ENCODE data around the gene RBM19.
A peak's percentile ranks its signal among the peaks of the same experiment; 100 is the strongest.

The RBM19 gene

DNA sequence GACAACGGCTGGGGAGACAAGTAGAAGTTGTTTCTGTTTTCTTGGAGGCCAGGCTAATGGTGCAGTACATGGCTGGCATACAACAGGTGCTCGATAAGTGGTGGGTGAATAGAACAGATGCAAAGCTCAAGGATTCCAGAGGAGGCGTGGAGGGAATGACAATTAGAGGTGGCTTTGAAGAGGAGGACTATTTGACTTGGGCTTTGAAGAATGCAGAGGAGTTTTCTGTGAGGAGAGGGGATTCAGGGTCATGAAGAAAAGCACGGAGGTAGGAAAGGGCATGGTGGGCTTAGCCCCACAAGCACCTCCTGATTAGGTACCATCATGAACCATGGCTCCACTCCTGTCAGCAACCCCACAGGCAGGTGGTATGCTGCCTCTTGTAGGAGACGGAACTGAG, 142.3 kb downstream of the RBM19 start:
- TF ChIP-seq, protein P1, sequence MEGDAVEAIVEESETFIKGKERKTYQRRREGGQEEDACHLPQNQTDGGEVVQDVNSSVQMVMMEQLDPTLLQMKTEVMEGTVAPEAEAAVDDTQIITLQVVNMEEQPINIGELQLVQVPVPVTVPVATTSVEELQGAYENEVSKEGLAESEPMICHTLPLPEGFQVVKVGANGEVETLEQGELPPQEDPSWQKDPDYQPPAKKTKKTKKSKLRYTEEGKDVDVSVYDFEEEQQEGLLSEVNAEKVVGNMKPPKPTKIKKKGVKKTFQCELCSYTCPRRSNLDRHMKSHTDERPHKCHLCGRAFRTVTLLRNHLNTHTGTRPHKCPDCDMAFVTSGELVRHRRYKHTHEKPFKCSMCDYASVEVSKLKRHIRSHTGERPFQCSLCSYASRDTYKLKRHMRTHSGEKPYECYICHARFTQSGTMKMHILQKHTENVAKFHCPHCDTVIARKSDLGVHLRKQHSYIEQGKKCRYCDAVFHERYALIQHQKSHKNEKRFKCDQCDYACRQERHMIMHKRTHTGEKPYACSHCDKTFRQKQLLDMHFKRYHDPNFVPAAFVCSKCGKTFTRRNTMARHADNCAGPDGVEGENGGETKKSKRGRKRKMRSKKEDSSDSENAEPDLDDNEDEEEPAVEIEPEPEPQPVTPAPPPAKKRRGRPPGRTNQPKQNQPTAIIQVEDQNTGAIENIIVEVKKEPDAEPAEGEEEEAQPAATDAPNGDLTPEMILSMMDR (conservative IDR thresholded peaks at IDR 0.05), result no peak
- no peak overlapping the region for H3K27ac ChIP-seq

DNA sequence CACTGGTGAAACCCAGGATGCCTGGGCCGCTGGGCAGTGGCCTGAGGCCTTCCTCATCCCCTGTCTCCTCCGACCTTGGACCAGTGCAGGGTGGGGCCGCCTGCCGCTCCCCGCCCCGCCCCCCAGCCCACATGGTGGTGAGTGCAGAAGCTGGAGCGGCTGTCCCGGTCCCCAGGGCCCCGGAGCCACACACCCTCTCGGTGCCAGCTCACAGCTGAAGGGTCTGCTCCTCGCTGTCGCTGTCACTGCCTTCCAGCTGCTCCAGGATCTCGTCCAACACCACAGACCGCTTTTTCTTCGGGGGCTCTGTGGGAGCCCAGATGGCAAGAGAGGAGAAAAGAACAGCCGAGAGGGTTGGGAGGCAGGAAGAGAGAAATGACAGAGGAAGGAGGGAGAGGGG, 143.1 kb downstream of the RBM19 start:
- no peak overlapping the region for H3K27ac ChIP-seq
- TF ChIP-seq, protein P1 (conservative IDR thresholded peaks at IDR 0.05), result no peak

DNA sequence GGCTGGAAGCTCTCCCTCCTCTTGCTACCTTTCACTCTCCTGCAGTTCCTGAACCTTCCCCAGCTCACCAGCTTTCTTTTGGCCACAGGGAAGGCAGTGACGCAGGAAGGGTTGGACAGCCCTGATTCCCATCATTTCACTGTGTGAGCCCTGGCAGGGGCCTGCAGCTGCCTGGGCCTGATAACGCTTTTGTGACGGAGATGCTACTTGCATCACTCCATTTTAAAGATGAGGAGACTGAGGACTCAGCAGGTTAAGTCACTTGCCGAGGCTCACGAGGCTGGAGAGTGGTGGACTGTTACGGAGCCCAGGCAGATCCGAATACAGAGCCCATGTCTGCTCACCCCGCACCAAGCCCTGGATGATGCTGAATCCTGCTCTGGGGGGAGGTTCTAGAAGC, 145.3 kb downstream of the RBM19 start:
- no peak overlapping the region for H3K27ac ChIP-seq
- TF ChIP-seq, protein P1 (conservative IDR thresholded peaks at IDR 0.05), result no peak

DNA sequence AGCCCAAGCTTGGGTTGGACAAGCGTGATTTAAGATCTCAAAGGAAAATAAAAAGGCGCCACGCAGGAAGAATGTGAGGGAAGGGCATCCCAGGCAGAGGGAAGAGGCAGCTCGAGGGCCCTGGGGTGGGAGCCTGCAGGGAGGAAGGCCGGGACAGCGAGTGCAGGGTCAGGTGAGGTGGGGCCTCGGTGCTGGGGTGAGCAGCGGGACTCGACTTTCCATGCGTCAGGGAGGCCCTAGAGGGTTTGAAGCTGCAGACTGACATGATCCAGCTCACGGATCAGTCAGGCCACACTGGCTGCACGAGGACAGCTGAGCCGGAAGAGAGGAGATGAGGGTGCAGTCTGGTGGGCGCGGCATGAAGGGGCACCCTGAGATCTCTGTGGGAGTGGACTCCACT, 145.8 kb downstream of the RBM19 start:
- H3K27ac ChIP-seq, result no peak overlapping the region
- TF ChIP-seq, protein P1 (conservative IDR thresholded peaks at IDR 0.05), result no peak

DNA sequence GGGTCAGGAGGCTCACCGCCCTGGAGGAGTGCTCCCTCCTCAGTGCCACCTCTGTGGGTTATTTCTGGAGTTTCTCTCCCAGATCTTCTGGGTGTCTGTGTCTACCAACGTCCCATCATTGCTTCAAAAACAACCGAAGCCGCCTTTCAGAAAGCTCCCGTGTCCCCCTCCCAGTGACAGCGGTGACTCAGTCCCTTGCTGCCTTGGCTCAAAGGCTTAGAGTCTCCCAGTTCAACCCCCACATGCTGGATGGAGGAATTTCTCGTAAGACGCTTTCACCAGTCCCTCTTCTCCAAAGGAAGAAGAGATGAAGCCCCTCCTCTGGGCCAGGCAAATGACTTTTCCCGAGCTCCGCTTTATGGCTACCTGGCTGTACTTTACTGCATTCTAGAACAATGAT, 146.6 kb downstream of the RBM19 start:
- TF ChIP-seq, protein P1 (conservative IDR thresholded peaks at IDR 0.05), result no peak
- H3K27ac ChIP-seq, result no peak overlapping the region

DNA sequence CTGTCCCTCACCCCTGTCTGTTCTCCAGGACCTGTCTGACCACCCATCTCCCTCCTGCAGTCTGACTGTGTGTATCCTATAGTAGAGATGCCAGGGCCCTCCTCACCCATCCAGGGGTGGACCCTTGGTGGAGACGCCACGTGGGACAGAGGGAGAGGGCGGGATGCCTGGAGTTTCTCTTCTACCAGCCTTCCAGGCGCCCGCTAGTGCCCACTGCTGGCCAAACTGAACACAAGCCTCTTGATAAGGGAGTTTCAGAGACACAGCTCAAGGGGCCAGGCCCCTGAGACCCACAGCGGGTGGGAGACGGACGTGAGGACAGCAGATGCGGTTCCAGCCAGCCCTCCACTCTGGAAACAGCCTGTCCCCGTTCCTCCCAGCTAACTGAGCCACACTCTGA, 147.3 kb downstream of the RBM19 start:
- H3K27ac ChIP-seq, result no peak overlapping the region
- TF ChIP-seq, protein P1 (conservative IDR thresholded peaks at IDR 0.05), result peak; percentile 50

DNA sequence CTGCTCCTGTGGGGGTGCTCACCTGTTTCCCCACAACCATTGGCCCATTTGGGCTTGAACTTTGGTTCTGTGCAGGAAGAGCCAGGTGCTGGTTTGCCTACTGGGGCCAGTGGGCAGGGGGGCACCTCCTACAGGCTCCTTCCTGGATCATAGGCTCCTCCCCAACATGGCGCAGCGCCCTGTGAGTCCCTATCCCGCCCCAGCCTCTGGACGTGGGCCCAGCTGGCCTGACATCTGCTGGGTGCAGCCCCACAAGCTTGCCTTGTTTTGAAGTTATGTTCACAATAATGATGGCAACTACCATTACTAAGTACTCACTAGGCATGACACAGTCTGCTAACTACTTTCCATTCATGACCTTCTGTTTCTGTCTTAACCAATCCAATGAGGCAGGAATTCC, 147.8 kb downstream of the RBM19 start:
- H3K27ac ChIP-seq, result no peak overlapping the region
- TF ChIP-seq, protein P1 (conservative IDR thresholded peaks at IDR 0.05), result no peak

DNA sequence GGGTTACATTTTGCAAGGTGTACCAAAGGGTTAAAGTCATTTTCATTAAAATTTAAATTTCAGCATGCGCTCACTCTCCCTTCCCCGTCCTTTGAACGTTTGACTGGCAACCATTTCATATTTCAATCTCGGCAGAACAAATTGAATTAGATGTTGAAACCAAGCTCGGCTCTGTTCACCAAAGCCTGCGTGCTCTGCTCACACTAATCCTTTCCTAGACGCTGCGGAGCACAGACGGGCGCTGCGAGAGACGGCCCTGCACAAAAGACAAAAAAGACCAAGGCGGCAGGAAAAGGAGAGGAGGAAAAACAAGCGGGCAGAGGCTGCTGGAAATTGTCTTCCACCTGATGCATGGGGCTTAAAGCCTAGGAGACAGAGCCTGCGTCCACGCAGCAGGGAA, 149.3 kb downstream of the RBM19 start:
- TF ChIP-seq, protein P1 (conservative IDR thresholded peaks at IDR 0.05), result no peak

More for the DNA sequence above, 149.3 kb downstream of the RBM19 start:
- no peak overlapping the region for H3K27ac ChIP-seq

Measured in VCaP (cell line).